NCI-H1436 treated with DMSO at 0.1 percent for 48 hours (cell line): Measurements from ENCODE around the gene SLC25A48.

Experiments used
- DNase-seq: peaks from one replicate; lab custom pipeline; 2025; lab: John Stamatoyannopoulos, UW

SLC25A48 gene

GRCh38 chr5:135881244-135881643, 46.8 kb downstream of the SLC25A48 start:
- DNase-seq: no peak

- DNase-seq: no peak
These were observed 47.4 kb downstream of the SLC25A48 start for GRCh38 chr5:135881819-135882218.

GRCh38 chr5:135883026-135883425, 48.6 kb downstream of the SLC25A48 start:
- DNase-seq: no peak

GRCh38 chr5:135883441-135883840, 49.0 kb downstream of the SLC25A48 start:
- no peak for DNase-seq

GRCh38 chr5:135885031-135885430, 50.6 kb downstream of the SLC25A48 start:
- DNase-seq: no peak

GRCh38 chr5:135886136-135886535, 51.7 kb downstream of the SLC25A48 start:
- DNase-seq: no peak

GRCh38 chr5:135887447-135887864, 53.0 kb downstream of the SLC25A48 start:
- DNase-seq: no peak

- DNase-seq: no peak
These were observed 53.6 kb downstream of the SLC25A48 start for GRCh38 chr5:135887881-135888614.

GRCh38 chr5:135890296-135890695, 55.8 kb downstream of the SLC25A48 start:
- no peak for DNase-seq

GRCh38 chr5:135890867-135891266, 56.4 kb downstream of the SLC25A48 start:
- no peak for DNase-seq

- no peak for DNase-seq
These were observed 56.8 kb downstream of the SLC25A48 start for GRCh38 chr5:135891268-135891667.

- no peak for DNase-seq
These were observed 57.3 kb downstream of the SLC25A48 start for GRCh38 chr5:135891791-135892190.

GRCh38 chr5:135894276-135894675, 59.8 kb downstream of the SLC25A48 start:
- no peak for DNase-seq

GRCh38 chr5:135894789-135895188, 60.3 kb downstream of the SLC25A48 start:
- DNase-seq: no peak

- no peak for DNase-seq
These were observed 61.1 kb downstream of the SLC25A48 start, which contains the start of gene IL9 for GRCh38 chr5:135895474-135896006. Gene IL9, minus strand, starts transcription at chr5:135895841. Its CDS starts 25 bp downstream, at chr5:135895816.

- DNase-seq: no peak
These were observed 64.2 kb downstream of the SLC25A48 start for GRCh38 chr5:135898651-135899050.

GRCh38 chr5:135900276-135900675, 65.8 kb downstream of the SLC25A48 start:
- no peak for DNase-seq

GRCh38 chr5:135901633-135902032, 67.2 kb downstream of the SLC25A48 start:
- DNase-seq: no peak

GRCh38 chr5:135905144-135905543, 70.7 kb downstream of the SLC25A48 start:
- no peak for DNase-seq

- no peak for DNase-seq
These were observed 79.5 kb downstream of the SLC25A48 start for GRCh38 chr5:135913713-135914626.

GRCh38 chr5:135915466-135916001, 81.1 kb downstream of the SLC25A48 start:
- DNase-seq: no peak

GRCh38 chr5:135916638-135917263, 82.3 kb downstream of the SLC25A48 start:
- no peak for DNase-seq
